ENCODE results near the gene LGALS3BP. TPM values are rescaled to one million over a fixed set of nuclear protein-coding genes. Genes with fewer than 3 reads are reported as not detected.

Gene LGALS3BP
- total and polyA plus RNA-seq, 12 donors: 196 to 852 (median 545) TPM

- no peak overlapping the region for H3K27ac ChIP-seq
- no peak for TF ChIP-seq CTCF (IDR thresholded peaks at IDR 0.05)
- no peak overlapping the region for H3K4me3 ChIP-seq
- DNase-seq: no peak
- no peaks in the 10 kb centered on the region for H3K9me3 ChIP-seq
- peaks cover 0 to 63% (median 7%) of the 10 kb centered on the region in 9 donors for H3K36me3 ChIP-seq
- intact Hi-C loops (cut with DNase I): loop anchor here (2.0 to 10.0 kb wide), 8 partner anchors 33 to 475 kb away; partner anchors contain the start of gene TIMP2 (in 1 of the 10)
- ATAC-seq: no peak
- H3K27me3 ChIP-seq: no peaks in the 10 kb centered on the region
- WGBS, 2 donors: 86 to 88% methylated on average over 9 of the region's 9 CpGs
- peaks cover 0 to 39% (median 20%) of the 10 kb centered on the region in 9 donors for H3K4me1 ChIP-seq
These were observed 9.9 kb downstream of the LGALS3BP start for GRCh38 chr17:78969865-78970264.

GRCh38 chr17:78967782-78968362 lies 11.9 kb downstream of the LGALS3BP start:
- Histone ChIP-seq H3K4me1 (peaks cover 0 to 20% (median 14%) of the 10 kb centered on the region in 9 donors), H3K27ac (no peak overlapping the region), H3K9me3 (no peaks in the 10 kb centered on the region), H3K4me3 (no peak overlapping the region), H3K36me3 (peaks cover 0 to 52% (median 0%) of the 10 kb centered on the region in 9 donors), H3K27me3 (no peaks in the 10 kb centered on the region)
- WGBS, 2 donors: 86 to 90% methylated on average over 21 of the region's 21 CpGs
- DNase-seq (no peak), ATAC-seq (no peak)
- intact Hi-C loops (cut with DNase I): loop anchor here in 1 of 10 donors (5.0 kb wide), 1 partner anchor 101 kb away; no protein-coding TSS in a partner anchor
- TF ChIP-seq CTCF (IDR thresholded peaks at IDR 0.05): no peak

- no peaks in the 10 kb centered on the region for H3K9me3 ChIP-seq
These were observed 12.7 kb downstream of the LGALS3BP start for GRCh38 chr17:78966910-78967600.

More at GRCh38 chr17:78966910-78967600, 12.7 kb downstream of the LGALS3BP start:
- no peak for TF ChIP-seq CTCF (IDR thresholded peaks at IDR 0.05)
- H3K4me3 ChIP-seq: no peak overlapping the region
- peaks cover 0 to 18% (median 14%) of the 10 kb centered on the region in 9 donors for H3K4me1 ChIP-seq
- no peak overlapping the region for H3K27ac ChIP-seq
- intact Hi-C loops (cut with DNase I): loop anchor here in 1 of 10 donors (5.0 kb wide), 1 partner anchor 100 kb away; no protein-coding TSS in a partner anchor
- no peak for DNase-seq
- no peaks in the 10 kb centered on the region for H3K27me3 ChIP-seq
- WGBS, 2 donors: 82 to 86% methylated on average over 23 of the region's 23 CpGs
- ATAC-seq: no peak
- H3K36me3 ChIP-seq: peaks cover 0 to 43% (median 0%) of the 10 kb centered on the region in 9 donors

Data from heart right ventricle (tissue), 16 donors.